Measurements from ENCODE around the gene C5. TPM values are rescaled to one million over a fixed set of nuclear protein-coding genes. Genes with fewer than 3 reads are reported as not detected.

The C5 gene
- total and polyA plus RNA-seq, 12 donors: 1.4 to 7.9 (median 3.0) TPM

DNA sequence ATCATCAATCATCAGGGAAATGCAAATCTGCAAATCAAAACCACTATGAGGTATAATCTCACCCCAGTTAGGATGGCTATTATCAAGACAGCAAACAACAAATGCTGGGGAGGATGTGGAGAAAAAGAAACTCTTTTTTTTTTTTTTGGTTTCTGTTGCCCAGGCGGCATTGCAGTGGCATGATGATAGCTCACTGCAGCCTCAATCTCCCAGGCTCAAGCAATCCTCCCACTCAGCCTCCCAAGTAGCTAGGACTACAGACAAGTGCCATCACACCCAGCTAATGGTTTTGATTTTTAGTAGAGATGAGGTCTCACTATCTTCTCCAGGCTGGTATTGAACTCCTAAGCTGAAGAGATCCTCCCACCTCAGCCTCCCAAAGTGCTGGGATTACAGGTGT is 19.3 kb upstream of the C5 start:
- H3K36me3 ChIP-seq (replicated peaks in 1 of 2): no peaks in the 10 kb centered on the region
- H3K4me3 ChIP-seq: no peak overlapping the region
- intact Hi-C loops (cut with DNase I): no loop called here
- TF ChIP-seq POLR2A (IDR thresholded peaks at IDR 0.05): no peak
- TF ChIP-seq, protein P1, sequence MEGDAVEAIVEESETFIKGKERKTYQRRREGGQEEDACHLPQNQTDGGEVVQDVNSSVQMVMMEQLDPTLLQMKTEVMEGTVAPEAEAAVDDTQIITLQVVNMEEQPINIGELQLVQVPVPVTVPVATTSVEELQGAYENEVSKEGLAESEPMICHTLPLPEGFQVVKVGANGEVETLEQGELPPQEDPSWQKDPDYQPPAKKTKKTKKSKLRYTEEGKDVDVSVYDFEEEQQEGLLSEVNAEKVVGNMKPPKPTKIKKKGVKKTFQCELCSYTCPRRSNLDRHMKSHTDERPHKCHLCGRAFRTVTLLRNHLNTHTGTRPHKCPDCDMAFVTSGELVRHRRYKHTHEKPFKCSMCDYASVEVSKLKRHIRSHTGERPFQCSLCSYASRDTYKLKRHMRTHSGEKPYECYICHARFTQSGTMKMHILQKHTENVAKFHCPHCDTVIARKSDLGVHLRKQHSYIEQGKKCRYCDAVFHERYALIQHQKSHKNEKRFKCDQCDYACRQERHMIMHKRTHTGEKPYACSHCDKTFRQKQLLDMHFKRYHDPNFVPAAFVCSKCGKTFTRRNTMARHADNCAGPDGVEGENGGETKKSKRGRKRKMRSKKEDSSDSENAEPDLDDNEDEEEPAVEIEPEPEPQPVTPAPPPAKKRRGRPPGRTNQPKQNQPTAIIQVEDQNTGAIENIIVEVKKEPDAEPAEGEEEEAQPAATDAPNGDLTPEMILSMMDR (IDR thresholded peaks at IDR 0.05): no peak
- no peaks in the 10 kb centered on the region for H3K9me3 ChIP-seq (replicated peaks in 1 of 3)
- DNase-seq: no peak
- no peaks in the 10 kb centered on the region for H3K27me3 ChIP-seq
- WGBS, 4 donors: 92 to 100% (median 94%) methylated on average over 1 of the region's 1 CpG
- no peak overlapping the region for H3K27ac ChIP-seq
- peaks cover 5 to 16% of the 10 kb centered on the region in 2 donors for H3K4me1 ChIP-seq (replicated peaks in 1 of 2)

DNA sequence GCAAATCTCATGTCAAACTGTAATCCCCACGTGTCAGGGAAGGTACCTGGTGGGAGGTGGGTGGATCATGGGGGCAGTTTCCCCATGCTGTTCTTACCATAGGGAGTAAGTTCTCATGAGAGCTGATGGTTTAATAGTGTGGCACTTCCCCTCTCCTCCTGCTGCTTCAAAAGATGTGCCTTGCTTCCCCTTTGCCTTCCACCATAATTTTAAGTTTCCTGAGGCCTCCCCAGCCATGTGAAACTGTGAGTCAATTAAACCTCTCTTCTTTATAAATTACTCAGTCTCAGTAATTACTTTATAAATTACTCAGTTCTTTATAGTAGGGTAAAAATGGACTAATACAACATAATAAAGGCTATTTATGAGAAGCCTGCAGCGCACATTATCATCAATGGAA is 17.6 kb upstream of the C5 start:
- intact Hi-C loops (cut with DNase I): no loop called here

DNA sequence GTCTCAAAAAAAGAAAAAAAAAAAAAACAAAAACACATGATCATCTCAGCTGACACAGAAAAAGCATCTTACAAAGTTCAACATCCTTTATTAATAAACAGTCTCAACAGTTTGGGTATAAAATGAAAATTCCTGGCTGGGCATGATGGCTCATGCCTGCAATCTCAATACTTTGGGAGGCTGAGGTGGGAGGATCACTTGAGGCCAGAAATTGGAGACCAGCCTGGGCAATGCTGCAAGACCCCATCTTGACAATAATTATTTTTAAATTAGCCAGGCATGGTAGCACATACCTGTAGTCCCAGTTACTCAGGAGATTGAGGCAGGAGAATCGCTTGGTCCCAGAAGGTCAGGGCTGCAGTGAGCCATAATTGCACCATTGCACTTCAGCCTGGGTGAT is 16.8 kb upstream of the C5 start:
- H3K36me3 ChIP-seq (replicated peaks in 1 of 2): no peaks in the 10 kb centered on the region
- H3K4me3 ChIP-seq: no peak overlapping the region
- DNase-seq: no peak
- 98 to 100% (median 100%) methylated on average over 1 of the region's 1 CpG for WGBS, 4 donors
- H3K9me3 ChIP-seq (replicated peaks in 1 of 3): no peaks in the 10 kb centered on the region
- intact Hi-C loops (cut with DNase I): no loop called here
- TF ChIP-seq, protein P1 (IDR thresholded peaks at IDR 0.05): no peak
- no peak for TF ChIP-seq POLR2A (IDR thresholded peaks at IDR 0.05)
- no peaks in the 10 kb centered on the region for H3K4me1 ChIP-seq (replicated peaks in 1 of 2)
- H3K27ac ChIP-seq: no peak overlapping the region
- no peaks in the 10 kb centered on the region for H3K27me3 ChIP-seq

More for the DNA sequence above, 17.6 kb upstream of the C5 start:
- Histone ChIP-seq H3K9me3 (replicated peaks in 1 of 3) (no peaks in the 10 kb centered on the region), H3K27ac (no peak overlapping the region), H3K4me1 (replicated peaks in 1 of 2) (peaks cover 0 to 5% of the 10 kb centered on the region in 2 donors), H3K36me3 (replicated peaks in 1 of 2) (no peaks in the 10 kb centered on the region), H3K4me3 (no peak overlapping the region), H3K27me3 (no peaks in the 10 kb centered on the region)
- TF ChIP-seq POLR2A (IDR thresholded peaks at IDR 0.05): no peak
- TF ChIP-seq, protein P1 (IDR thresholded peaks at IDR 0.05): no peak
- DNase-seq: no peak
- 76 to 96% (median 82%) methylated on average over 2 of the region's 2 CpGs for WGBS, 4 donors

DNA sequence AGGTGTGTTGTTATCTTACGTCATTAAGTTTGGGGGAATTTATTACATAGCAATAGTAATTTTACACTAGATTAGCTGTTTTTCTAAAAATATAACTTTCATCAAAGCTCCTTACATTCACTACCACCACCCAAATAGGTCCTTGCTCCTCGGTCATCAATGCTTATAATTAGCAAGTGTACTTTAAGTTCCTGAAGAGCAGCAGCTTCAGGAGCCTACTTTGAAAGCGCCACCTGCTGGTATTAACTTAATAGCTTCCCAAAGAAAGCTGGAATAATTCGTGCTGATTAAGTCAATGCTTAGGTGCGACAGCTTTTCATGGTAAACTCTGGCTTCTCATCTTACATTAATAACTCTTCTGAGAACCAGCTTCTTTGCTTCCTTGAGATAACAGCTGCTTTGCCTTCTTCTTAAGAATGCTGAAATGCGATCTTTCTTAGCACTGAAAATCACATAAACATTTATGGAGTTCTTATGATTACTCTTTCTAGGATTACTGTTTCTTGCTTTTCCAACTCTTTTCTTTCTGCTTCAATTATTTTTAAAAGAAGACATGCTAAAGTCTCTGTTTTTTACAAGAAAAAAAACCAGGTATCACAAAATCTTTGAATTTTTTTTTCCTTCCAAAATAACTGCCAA is 10.0 kb upstream of the C5 start:
- Histone ChIP-seq H3K9me3 (replicated peaks in 1 of 3) (no peaks in the 10 kb centered on the region), H3K4me1 (replicated peaks in 1 of 2) (peaks cover 0 to 6% of the 10 kb centered on the region in 2 donors), H3K27ac (no peak overlapping the region), H3K27me3 (no peaks in the 10 kb centered on the region), H3K36me3 (replicated peaks in 1 of 2) (no peaks in the 10 kb centered on the region), H3K4me3 (no peak overlapping the region)
- DNase-seq: peak; percentile 32 to 61 (median 37)
- TF ChIP-seq, protein P1 (IDR thresholded peaks at IDR 0.05): peak; percentile 62 to 82 (median 72)
- TF ChIP-seq POLR2A (IDR thresholded peaks at IDR 0.05): no peak
- intact Hi-C loops (cut with DNase I): loop anchor here (5.0 to 10.0 kb wide), 3 partner anchors 73 to 303 kb away; no protein-coding TSS in a partner anchor
- WGBS, 4 donors: 18 to 26% (median 20%) methylated on average over 6 of the region's 6 CpGs

Data from adrenal gland (tissue), 12 donors.